Esophagus muscularis mucosa (tissue), 3 donors: ENCODE data around the gene NUP214.

Experiments
- CTCF ChIP-seq, 3 experiments: fragments of 200-600 bp in 2 of 3; fragments of 450-650 bp in 1 of 3; sonication (generic) in 2 of 3; IDR thresholded peaks; one replicate each; pipeline ENCODE4 v1.5.1; 2017 to 2019; ENCODE audit warnings: antibody characterized with exemption in 3 of 3, mild to moderate bottlenecking in 2 of 3, moderate library complexity in 1 of 3
- POLR2A ChIP-seq: fragments of 450-650 bp; IDR thresholded peaks from one replicate; pipeline ENCODE4 v1.6.1; 2017; ENCODE audit warnings: antibody characterized with exemption, moderate library complexity, mild to moderate bottlenecking, low read depth

GRCh38 chr9:131216806-131217205, 91.4 kb downstream of the NUP214 start:
- TF ChIP-seq CTCF (IDR thresholded peaks at IDR 0.05) (no peak), POLR2A (no peak)
